SU-DHL-6 (cell line): ENCODE measurements around the gene CHD1L.

Source experiments
- EZH2phosphoT487 ChIP-seq: fragments of 200-600 bp; sonication (generic), shearing (Covaris generic); conservative IDR thresholded peaks from 2 replicates; pipeline ENCODE4 v1.6.1; 2018; ENCODE audit warnings: mild to moderate bottlenecking, antibody characterized with exemption, low read length, moderate library complexity, mixed read lengths
- TF ChIP-seq, protein P1 (sequence below): fragments of 200-600 bp; sonication (generic); IDR thresholded peaks from one replicate; pipeline ENCODE4 v1.5.1; 2017; ENCODE audit warnings: antibody characterized with exemption, mild to moderate bottlenecking, low read length, moderate library complexity; ENCODE audit not compliant: insufficient read depth, poor library complexity, severe bottlenecking

DNA sequence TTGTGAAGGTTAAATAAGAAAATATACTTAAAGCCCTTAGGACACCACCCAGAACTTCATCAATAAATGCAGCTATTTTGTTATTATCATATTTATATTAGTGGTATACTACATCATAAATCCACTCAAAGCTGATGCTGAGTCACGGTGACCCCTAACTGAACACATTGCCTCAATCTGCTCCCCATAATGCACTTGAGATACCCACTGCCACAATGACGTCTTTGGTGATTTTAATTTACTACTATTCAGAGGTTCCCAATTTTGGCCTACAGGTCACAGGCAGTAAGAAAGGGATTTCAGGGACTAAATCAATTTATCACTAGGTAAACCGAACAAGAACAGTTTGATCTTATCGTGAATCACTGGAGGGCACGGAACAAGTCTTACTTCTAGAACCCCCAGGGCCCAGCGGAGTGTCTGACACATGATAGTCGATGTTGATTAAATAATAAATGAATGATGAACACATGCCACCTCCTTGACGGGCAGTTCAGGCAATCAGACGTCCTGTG lies 493 bp upstream of the CHD1L start:
- TF ChIP-seq, protein P1, sequence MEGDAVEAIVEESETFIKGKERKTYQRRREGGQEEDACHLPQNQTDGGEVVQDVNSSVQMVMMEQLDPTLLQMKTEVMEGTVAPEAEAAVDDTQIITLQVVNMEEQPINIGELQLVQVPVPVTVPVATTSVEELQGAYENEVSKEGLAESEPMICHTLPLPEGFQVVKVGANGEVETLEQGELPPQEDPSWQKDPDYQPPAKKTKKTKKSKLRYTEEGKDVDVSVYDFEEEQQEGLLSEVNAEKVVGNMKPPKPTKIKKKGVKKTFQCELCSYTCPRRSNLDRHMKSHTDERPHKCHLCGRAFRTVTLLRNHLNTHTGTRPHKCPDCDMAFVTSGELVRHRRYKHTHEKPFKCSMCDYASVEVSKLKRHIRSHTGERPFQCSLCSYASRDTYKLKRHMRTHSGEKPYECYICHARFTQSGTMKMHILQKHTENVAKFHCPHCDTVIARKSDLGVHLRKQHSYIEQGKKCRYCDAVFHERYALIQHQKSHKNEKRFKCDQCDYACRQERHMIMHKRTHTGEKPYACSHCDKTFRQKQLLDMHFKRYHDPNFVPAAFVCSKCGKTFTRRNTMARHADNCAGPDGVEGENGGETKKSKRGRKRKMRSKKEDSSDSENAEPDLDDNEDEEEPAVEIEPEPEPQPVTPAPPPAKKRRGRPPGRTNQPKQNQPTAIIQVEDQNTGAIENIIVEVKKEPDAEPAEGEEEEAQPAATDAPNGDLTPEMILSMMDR = no peak
- TF ChIP-seq EZH2phosphoT487 = no peak
